OCI-LY3 (cell line): ENCODE results near the gene TSPAN1.

Experiments
- H2AFZ ChIP-seq: fragments of 200-600, 300-600 bp; shearing (Covaris generic); 2 replicates; pipeline ENCODE4 v1.6.0; 2014; ENCODE audit warnings: antibody characterized with exemption, low read depth, low read length
- H3K27ac ChIP-seq: fragments of 200-600, 300-600 bp; sonication (generic); 2 replicates; pipeline ENCODE4 v1.5.1; 2014; ENCODE audit warnings: mild to moderate bottlenecking, low read length, moderate library complexity, mixed read lengths
- H3K27me3 ChIP-seq: fragments of 200-600, 300-600 bp; sonication (generic); 2 replicates; pipeline ENCODE4 v1.6.1; 2014; ENCODE audit warnings: low read depth, low read length, mixed read lengths
- H3K36me3 ChIP-seq: fragments of 200-600, 300-600 bp; sonication (generic); replicated peaks from 2 replicates; pipeline ENCODE3; 2014; ENCODE audit warnings: low read depth, low read length, mixed read lengths
- H3K4me1 ChIP-seq: fragments of 300-600, 200-600 bp; sonication (generic); 2 replicates; pipeline ENCODE4 v1.6.1; 2014; ENCODE audit warnings: low read length, mixed read lengths
- H3K4me2 ChIP-seq: fragments of 200-600, 300-600 bp; sonication (generic); 2 replicates; pipeline ENCODE4 v1.6.1; 2014; ENCODE audit warnings: low read length, mixed read lengths
- H3K4me3 ChIP-seq: fragments of 300-600, 200-600 bp; sonication (generic); 2 replicates; pipeline ENCODE4 v1.5.1; 2014; ENCODE audit warnings: antibody characterized with exemption, mild to moderate bottlenecking, low read length, moderate library complexity
- H3K79me2 ChIP-seq: fragments of 300-600, 200-600 bp; shearing (Covaris generic); 2 replicates; pipeline ENCODE4 v1.6.1; 2014; ENCODE audit warnings: mild to moderate bottlenecking, low read length, mixed read lengths
- H3K9ac ChIP-seq: fragments of 300-600, 200-600 bp; shearing (Covaris generic); 2 replicates; pipeline ENCODE4 v1.6.0; 2014; ENCODE audit warnings: mild to moderate bottlenecking, low read length, moderate library complexity
- H3K9me3 ChIP-seq: fragments of 200-600, 300-600 bp; shearing (Covaris generic); 2 replicates; pipeline ENCODE4 v1.6.1; 2014; ENCODE audit warnings: low read length, mixed read lengths; ENCODE audit not compliant: insufficient read depth
- H4K20me1 ChIP-seq: fragments of 200-600, 300-600 bp; sonication (generic); 2 replicates; pipeline ENCODE4 v1.6.1; 2016; ENCODE audit warnings: low read length, mixed read lengths; ENCODE audit not compliant: insufficient read depth
- CTCF ChIP-seq: fragments of 200-600, 300-600 bp; sonication (generic); IDR thresholded peaks from 2 replicates; pipeline ENCODE4 v1.5.1; 2014; ENCODE audit warnings: antibody characterized with exemption, low read length, low read depth
- EZH2phosphoT487 ChIP-seq: fragments of 200-600 bp; shearing (Covaris generic); IDR thresholded peaks from 2 replicates; pipeline ENCODE4 v1.6.1; 2018; ENCODE audit warnings: antibody characterized with exemption, mixed run types, low read depth

TSPAN1 gene

GRCh38 chr1:46193984-46194570, 19.2 kb downstream of the TSPAN1 start:
- Histone ChIP-seq H3K36me3 (no peaks in the 10 kb centered on the region), H3K27ac (no peak overlapping the region)
- no peak for TF ChIP-seq EZH2phosphoT487
- TF ChIP-seq CTCF: no peak

DNA sequence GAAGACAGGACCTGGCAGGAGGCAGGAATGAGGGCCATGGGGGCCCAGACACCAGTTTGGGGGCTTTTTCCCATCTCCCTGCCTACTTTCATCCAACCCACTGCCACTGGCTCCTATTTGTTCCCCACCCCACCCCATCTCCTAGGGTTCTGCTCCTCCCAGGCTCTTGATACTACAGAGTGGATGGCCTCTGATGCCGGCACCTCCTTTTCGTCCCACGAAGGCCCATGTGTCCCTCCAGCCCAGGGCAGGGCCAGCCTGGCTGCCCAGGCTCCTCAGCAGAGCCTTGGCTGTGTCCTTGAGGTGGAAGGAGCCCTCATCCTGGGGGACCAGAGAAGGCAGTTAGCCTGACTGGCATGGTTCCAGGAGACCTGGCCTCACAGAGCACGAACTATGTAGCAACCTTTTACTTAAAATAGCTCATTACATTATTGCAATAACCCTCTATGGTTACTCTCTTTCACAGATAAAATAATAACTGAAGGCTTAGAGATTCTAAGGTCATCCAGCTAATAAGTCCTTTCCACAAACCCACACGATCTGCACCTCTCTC, 19.8 kb downstream of the TSPAN1 start:
- TF ChIP-seq EZH2phosphoT487: no peak
- no peak for TF ChIP-seq CTCF

More at GRCh38 chr1:46193984-46194570, 19.2 kb downstream of the TSPAN1 start:
- Histone ChIP-seq H3K4me1 (peaks cover 8% of the 10 kb centered on the region), H3K9ac (no peak overlapping the region), H3K9me3 (no peaks in the 10 kb centered on the region), H2AFZ (no peak overlapping the region), H3K4me3 (no peak overlapping the region), H3K4me2 (no peak overlapping the region), H3K27me3 (no peaks in the 10 kb centered on the region), H3K79me2 (0 out of 2 replicates have a peak, but pooled peaks cover 2% of the 10 kb centered on the region), H4K20me1 (no peaks in the 10 kb centered on the region)

DNA sequence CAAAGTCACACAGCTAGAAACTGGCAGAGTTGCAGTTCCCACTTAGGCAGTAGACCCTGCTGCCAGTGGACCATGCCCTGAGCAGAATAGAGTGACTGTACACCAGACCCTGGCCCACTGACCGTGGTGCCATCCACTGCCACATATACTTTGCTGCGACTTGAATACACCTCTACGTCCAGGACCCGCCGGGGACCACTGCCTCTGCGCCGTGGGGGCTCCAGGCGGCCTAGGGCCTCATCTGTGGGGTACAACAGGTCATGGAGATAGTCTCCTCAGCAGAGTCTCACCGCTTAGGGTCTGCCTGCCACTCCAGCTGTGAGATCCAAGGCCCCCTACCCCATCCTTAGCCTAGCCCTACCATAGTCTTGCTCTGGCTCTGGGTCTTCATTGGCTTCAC, 21.7 kb downstream of the TSPAN1 start:
- no peaks in the 10 kb centered on the region for H3K9me3 ChIP-seq
- no peaks in the 10 kb centered on the region for H4K20me1 ChIP-seq
- H3K27me3 ChIP-seq: no peaks in the 10 kb centered on the region
- no peak overlapping the region for H2AFZ ChIP-seq
- peaks cover 12% of the 10 kb centered on the region for H3K4me1 ChIP-seq
- H3K27ac ChIP-seq: no peak overlapping the region
- 0 out of 2 replicates have a peak, but pooled peaks cover 2% of the 10 kb centered on the region for H3K79me2 ChIP-seq
- H3K4me2 ChIP-seq: no peak overlapping the region
- H3K36me3 ChIP-seq: no peaks in the 10 kb centered on the region
- TF ChIP-seq CTCF: no peak
- no peak for TF ChIP-seq EZH2phosphoT487
- no peak overlapping the region for H3K4me3 ChIP-seq
- H3K9ac ChIP-seq: no peak overlapping the region

More for the DNA sequence above, 19.8 kb downstream of the TSPAN1 start:
- Histone ChIP-seq H3K27me3 (no peaks in the 10 kb centered on the region), H3K27ac (no peak overlapping the region), H2AFZ (no peak overlapping the region), H3K9ac (no peak overlapping the region), H3K79me2 (0 out of 2 replicates have a peak, but pooled peaks cover 2% of the 10 kb centered on the region), H4K20me1 (no peaks in the 10 kb centered on the region), H3K4me3 (no peak overlapping the region), H3K4me2 (no peak overlapping the region), H3K4me1 (peaks cover 12% of the 10 kb centered on the region), H3K9me3 (no peaks in the 10 kb centered on the region), H3K36me3 (no peaks in the 10 kb centered on the region)

GRCh38 chr1:46197560-46197963, 22.7 kb downstream of the TSPAN1 start:
- H3K27ac ChIP-seq: no peak overlapping the region
- no peaks in the 10 kb centered on the region for H3K36me3 ChIP-seq
- H3K27me3 ChIP-seq: no peaks in the 10 kb centered on the region
- no peaks in the 10 kb centered on the region for H4K20me1 ChIP-seq
- no peaks in the 10 kb centered on the region for H3K9me3 ChIP-seq
- peaks cover 12% of the 10 kb centered on the region for H3K4me1 ChIP-seq
- H3K9ac ChIP-seq: peak overlapping the region; percentile 85
- 0 out of 2 replicates have a peak, but pooled peaks cover 2% of the 10 kb centered on the region for H3K79me2 ChIP-seq
- peak overlapping the region; percentile 93 for H3K4me3 ChIP-seq
- no peak overlapping the region for H2AFZ ChIP-seq
- peak overlapping the region; percentile 98 for H3K4me2 ChIP-seq
- TF ChIP-seq EZH2phosphoT487: no peak
- TF ChIP-seq CTCF: no peak
